NB4 (cell line): ENCODE measurements around the gene TGFBR3L.

Experiments
- DNase-seq: peaks from one replicate; pipeline ENCODE4 v3.0.0; 2010; ENCODE audit warnings: low read depth
- H3K4me3 ChIP-seq: one replicate; pipeline ENCODE4 v1.5.1; 2011; ENCODE audit warnings: mild to moderate bottlenecking, low read depth, low read length, moderate library complexity
- CTCF ChIP-seq: IDR thresholded peaks from one replicate; pipeline ENCODE4 v1.5.1; 2012; ENCODE audit warnings: low read depth, low read length
- MAX ChIP-seq: IDR thresholded peaks from 2 replicates; pipeline ENCODE4 v1.6.1; 2011; ENCODE audit warnings: low read depth, low read length
- MYC ChIP-seq: IDR thresholded peaks from 2 replicates; pipeline ENCODE4 v1.6.1; 2011; ENCODE audit warnings: low read depth, low read length
- POLR2A ChIP-seq: IDR thresholded peaks from 2 replicates; pipeline ENCODE4 v1.6.1; 2011; ENCODE audit warnings: mild to moderate bottlenecking; ENCODE audit not compliant: insufficient read length; ENCODE audit errors: extremely low read depth

Gene TGFBR3L

GRCh38 chr19:7910321-7911161 is 4.1 kb upstream of the TGFBR3L start:
- no peak overlapping the region for H3K4me3 ChIP-seq
- TF ChIP-seq POLR2A, result no peak
- no peak for TF ChIP-seq CTCF
- TF ChIP-seq MAX, result no peak
- no peak for TF ChIP-seq MYC
- no peak for DNase-seq

DNA sequence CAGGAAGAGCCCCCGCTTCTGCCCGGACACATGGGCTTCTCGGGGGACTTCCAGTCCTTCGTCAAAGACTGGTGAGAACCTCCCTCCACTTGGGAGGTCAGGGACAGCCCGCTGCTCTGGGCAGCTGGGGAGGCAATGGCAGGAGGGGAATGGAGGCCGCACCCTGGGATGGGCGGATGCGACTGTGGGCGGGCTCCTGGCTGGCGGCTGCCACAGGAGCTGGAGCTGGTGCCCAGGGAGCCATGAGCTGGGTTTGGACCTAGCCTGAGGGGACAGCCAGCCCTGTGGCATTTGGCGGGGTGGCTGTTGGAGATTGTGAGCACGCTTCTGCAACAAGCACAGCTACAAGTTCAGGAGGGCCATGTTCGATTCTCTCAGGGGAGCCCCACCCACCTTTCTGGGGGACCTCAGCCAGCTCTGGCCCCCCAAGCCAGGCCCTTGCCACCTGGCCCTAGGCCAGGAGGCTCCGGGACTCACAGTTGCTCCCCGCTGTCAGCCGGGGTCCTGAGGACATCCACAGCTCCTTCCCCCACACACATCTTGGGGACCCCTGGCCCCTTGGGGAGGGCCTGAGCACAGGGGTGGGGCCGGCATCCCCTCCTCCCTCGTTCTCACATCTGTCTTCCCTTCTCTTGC is 3.0 kb upstream of the TGFBR3L start:
- H3K4me3 ChIP-seq, result no peak overlapping the region
- TF ChIP-seq CTCF (no peak), MYC (no peak), MAX (no peak)
- no peak for DNase-seq

- H3K4me3 ChIP-seq, result no peak overlapping the region
- no peak for DNase-seq
- TF ChIP-seq CTCF (no peak), MYC (no peak), POLR2A (no peak), MAX (no peak)
Observed at GRCh38 chr19:7912144-7912696, 2.4 kb upstream of the TGFBR3L start.

DNA sequence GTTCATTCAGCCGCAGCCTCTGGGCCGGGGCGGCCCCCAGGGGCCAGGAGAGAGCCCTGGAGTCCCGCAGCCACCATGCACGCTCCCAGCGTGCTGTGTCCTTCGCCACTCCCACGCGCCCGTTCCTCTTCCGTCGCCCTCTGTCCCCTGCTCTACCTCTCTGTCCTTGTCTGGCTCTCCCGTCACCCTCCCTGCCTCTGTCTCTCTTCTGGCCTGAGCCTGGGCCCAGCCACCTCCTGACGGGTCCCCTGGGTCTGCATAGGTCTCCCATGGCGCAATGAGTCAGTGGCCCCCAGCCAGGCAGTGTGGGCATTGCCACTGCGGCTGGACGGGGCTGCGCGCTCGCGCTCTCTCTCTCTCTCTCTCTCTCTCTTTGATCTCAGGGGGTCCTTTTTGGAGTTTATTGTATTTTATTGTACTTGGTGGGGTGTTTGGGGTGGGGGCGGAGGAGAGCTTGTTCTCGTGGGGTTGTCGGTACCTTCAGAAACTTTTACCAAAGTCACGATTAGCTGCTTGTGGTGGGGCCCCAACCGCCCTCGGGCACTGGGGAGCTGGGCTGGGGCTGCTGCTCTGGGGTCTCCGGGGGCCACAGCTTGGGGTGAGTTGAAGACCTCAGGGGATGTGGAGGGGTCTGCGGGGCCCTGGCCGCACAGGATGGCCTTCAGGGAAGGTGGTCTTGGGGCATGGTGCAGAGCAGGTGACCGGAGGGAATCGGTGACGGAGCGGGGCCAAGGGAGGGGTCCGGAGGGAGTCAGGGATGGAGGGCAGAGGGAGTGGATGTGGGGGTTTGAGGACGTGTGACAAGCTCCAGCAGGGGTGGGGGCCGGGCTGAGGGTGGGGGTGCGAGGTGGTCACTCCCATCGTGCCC is 1.7 kb upstream of the TGFBR3L start:
- DNase-seq, result no peak
- TF ChIP-seq MAX (no peak), MYC (no peak), CTCF (no peak), POLR2A (no peak)
- no peak overlapping the region for H3K4me3 ChIP-seq

- DNase-seq, result no peak
- no peak overlapping the region for H3K4me3 ChIP-seq
- no peak for TF ChIP-seq CTCF
- no peak for TF ChIP-seq POLR2A
- no peak for TF ChIP-seq MAX
- TF ChIP-seq MYC, result no peak
Observed at GRCh38 chr19:7913652-7914051, 978 bp upstream of the TGFBR3L start.
